Caco-2 (cell line): ENCODE data around the gene TSPAN8. TPM values are rescaled to one million over a fixed set of nuclear protein-coding genes. Genes with fewer than 3 reads are reported as not detected.
"Not testable (repeated sequence)": the region's sequence is repeated elsewhere in the genome, so short reads cannot be mapped to it uniquely, and the experiment has no call there.

Experiments
- BruUV-seq: library from RNA; stranded (reverse); fragments of 400-500 nt; replicated peaks from 2 replicates; lab custom pipeline; 2021; lab: Mats Ljungman, UMichigan
- CTCF ChIA-PET: fragments of 300-600 bp; sonication (Branson Sonifier 250); formaldehyde crosslinking; loops from one replicate; lab custom pipeline; 2022; ENCODE audit warnings: antibody characterized with exemption; lab: Charles Lee
- POLR2A ChIA-PET: fragments of 300-600 bp; sonication (Branson Sonifier 250); formaldehyde crosslinking; loops from one replicate; lab custom pipeline; 2022; ENCODE audit warnings: antibody characterized with exemption; lab: Charles Lee
- DNase-seq, 2 experiments: peaks; one replicate each; pipeline versions ENCODE4 v3.0.0 to v3.0.0-alpha.2; 2020 to 2022
- H3K27me3 ChIP-seq: replicated peaks from 2 replicates; pipeline ENCODE4 v1.6.0; 2011; ENCODE audit warnings: low read length; ENCODE audit not compliant: control insufficient read depth, insufficient read depth
- H3K36me3 ChIP-seq: 2 replicates; pipeline ENCODE4 v1.5.1; 2011; ENCODE audit warnings: low read length; ENCODE audit not compliant: control insufficient read depth, insufficient read depth
- H3K4me1 ChIP-seq: fragments of 250-450 bp; sonication (Bioruptor Pico); 2 replicates; pipeline ENCODE4 v1.5.1; 2020; ENCODE audit warnings: mild to moderate bottlenecking
- H3K4me3 ChIP-seq: 2 replicates; pipeline ENCODE4 v1.5.1; 2011; ENCODE audit warnings: low read depth, mild to moderate bottlenecking, control low read depth, low read length
- H3K9me3 ChIP-seq: fragments of 250-450 bp; sonication (Bioruptor Pico); 2 replicates; pipeline ENCODE4 v1.5.1; 2020; ENCODE audit warnings: mild to moderate bottlenecking, moderate library complexity
- H3K27ac Mint-ChIP-seq: one replicate; pipeline ENCODE4 v1.8.0; 2022; ENCODE audit warnings: mixed read lengths; ENCODE audit not compliant: unreplicated experiment
- H3K27me3 Mint-ChIP-seq: one replicate; pipeline ENCODE4 v1.8.0; 2022; ENCODE audit warnings: mixed read lengths; ENCODE audit not compliant: insufficient read depth, unreplicated experiment
- H3K36me3 Mint-ChIP-seq: one replicate; pipeline ENCODE4 v1.8.0; 2022; ENCODE audit warnings: mild to moderate bottlenecking, mixed read lengths; ENCODE audit not compliant: insufficient read depth, unreplicated experiment
- H3K4me1 Mint-ChIP-seq: one replicate; pipeline ENCODE4 v1.8.0; 2022; ENCODE audit warnings: low read depth, mixed read lengths; ENCODE audit not compliant: unreplicated experiment
- H3K4me3 Mint-ChIP-seq: one replicate; pipeline ENCODE4 v1.8.0; 2022; ENCODE audit warnings: mild to moderate bottlenecking, moderate library complexity, mixed read lengths; ENCODE audit not compliant: unreplicated experiment
- H3K9me3 Mint-ChIP-seq: one replicate; pipeline ENCODE4 v1.8.0; 2022; ENCODE audit warnings: mixed read lengths; ENCODE audit not compliant: unreplicated experiment
- intact Hi-C: fragments of 100-400 bp; cut with micrococcal nuclease; formaldehyde crosslinking; loops from one replicate; pipeline ENCODE4 v1.10.0; 2022; ENCODE audit not compliant: unreplicated experiment
- total RNA-seq: library from RNA; stranded (reverse); gene quantifications from 2 replicates; pipeline ENCODE4 v1.2.3, GENCODE V29; 2022
- TF ChIP-seq, protein P1 (sequence below), 2 experiments: fragments of 200-600 bp in 1 of 2; IDR thresholded peaks; 1 replicate in 1 of 2; 2 replicates in 1 of 2; pipeline versions ENCODE4 v1.5.1 to v1.8.0; 2011 to 2022; ENCODE audit warnings: antibody characterized with exemption in 1 of 2, control low read depth in 1 of 2, inconsistent platforms in 1 of 2, low read depth in 1 of 2, low read length in 1 of 2, mild to moderate bottlenecking in 1 of 2, moderate library complexity in 1 of 2; ENCODE audit not compliant: insufficient read depth in 1 of 2, severe bottlenecking in 1 of 2, unreplicated experiment in 1 of 2

The TSPAN8 gene
- total RNA-seq, 1 experiment from 2014 or later = 86.4 TPM

DNA sequence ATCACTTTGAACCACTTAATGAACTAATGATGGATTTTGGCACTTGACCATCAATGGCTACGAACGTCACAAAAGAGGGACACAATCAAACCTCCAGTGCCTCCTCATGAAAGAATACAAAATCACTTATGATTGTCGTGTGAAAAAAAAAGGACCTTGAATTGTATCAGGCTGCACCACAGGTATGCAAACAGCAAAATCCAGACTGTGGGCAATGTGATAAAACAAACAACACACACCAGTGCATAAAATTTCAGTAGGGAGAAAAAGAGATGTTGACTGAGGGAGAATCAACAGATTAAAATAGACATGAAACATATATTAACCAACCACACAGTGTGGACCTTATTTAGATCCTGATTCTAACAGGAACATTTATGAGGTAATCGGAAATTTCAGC is 2.6 kb downstream of the TSPAN8 start:
- Mint-ChIP-seq H3K4me1 (peaks cover 35% of the 10 kb centered on the region), H3K4me3 (peak overlapping the region; percentile 59), H3K9me3 (peaks cover 26% of the 10 kb centered on the region), H3K27me3 (no peaks in the 10 kb centered on the region), H3K36me3 (peaks cover 25% of the 10 kb centered on the region), H3K27ac (peak overlapping the region; percentile 53)
- DNase-seq = no peak
- ChIA-PET POLR2A (no interaction called here), CTCF (no interaction called here)
- H3K27me3 ChIP-seq = no peaks in the 10 kb centered on the region
- intact Hi-C loops = no loop called here
- BruUV-seq = no TSS peak
- peaks cover 6% of the 10 kb centered on the region for H3K9me3 ChIP-seq
- H3K4me1 ChIP-seq = peaks cover 34% of the 10 kb centered on the region
- no peak overlapping the region for H3K4me3 ChIP-seq
- no peaks in the 10 kb centered on the region for H3K36me3 ChIP-seq
- TF ChIP-seq, protein P1, sequence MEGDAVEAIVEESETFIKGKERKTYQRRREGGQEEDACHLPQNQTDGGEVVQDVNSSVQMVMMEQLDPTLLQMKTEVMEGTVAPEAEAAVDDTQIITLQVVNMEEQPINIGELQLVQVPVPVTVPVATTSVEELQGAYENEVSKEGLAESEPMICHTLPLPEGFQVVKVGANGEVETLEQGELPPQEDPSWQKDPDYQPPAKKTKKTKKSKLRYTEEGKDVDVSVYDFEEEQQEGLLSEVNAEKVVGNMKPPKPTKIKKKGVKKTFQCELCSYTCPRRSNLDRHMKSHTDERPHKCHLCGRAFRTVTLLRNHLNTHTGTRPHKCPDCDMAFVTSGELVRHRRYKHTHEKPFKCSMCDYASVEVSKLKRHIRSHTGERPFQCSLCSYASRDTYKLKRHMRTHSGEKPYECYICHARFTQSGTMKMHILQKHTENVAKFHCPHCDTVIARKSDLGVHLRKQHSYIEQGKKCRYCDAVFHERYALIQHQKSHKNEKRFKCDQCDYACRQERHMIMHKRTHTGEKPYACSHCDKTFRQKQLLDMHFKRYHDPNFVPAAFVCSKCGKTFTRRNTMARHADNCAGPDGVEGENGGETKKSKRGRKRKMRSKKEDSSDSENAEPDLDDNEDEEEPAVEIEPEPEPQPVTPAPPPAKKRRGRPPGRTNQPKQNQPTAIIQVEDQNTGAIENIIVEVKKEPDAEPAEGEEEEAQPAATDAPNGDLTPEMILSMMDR (IDR thresholded peaks at IDR 0.05; ENCODE audit: insufficient read depth in 1 of 2, low read depth in 1 of 2, low read length in 1 of 2, severe bottlenecking in 1 of 2, unreplicated experiment in 1 of 2) = no peak

DNA sequence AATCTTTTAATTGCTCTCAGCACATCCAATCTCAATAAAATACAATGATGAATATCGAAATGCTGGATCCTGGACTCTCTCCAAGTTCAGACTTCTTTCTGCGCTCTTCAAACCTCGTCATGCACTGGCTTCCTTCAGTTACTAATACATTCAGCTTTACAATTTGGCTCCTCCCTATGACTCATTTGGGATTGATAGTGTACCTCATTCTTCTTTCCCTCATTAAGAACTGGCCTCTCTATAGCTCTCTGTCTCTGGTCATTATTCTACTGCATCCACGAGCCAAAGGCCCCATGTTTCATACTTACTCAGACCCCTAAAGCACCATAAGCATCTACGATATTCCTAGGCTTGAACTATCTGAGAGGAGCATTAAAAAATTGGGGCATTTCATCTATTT is 4.9 kb downstream of the TSPAN8 start:
- peaks cover 25% of the 10 kb centered on the region for H3K4me1 ChIP-seq
- intact Hi-C loops = no loop called here
- POLR2A ChIA-PET = no interaction called here
- no peak overlapping the region for H3K27ac Mint-ChIP-seq
- TF ChIP-seq, protein P1 (IDR thresholded peaks at IDR 0.05; ENCODE audit: insufficient read depth in 1 of 2, low read depth in 1 of 2, low read length in 1 of 2, severe bottlenecking in 1 of 2, unreplicated experiment in 1 of 2) = no peak
- CTCF ChIA-PET = no interaction called here
- H3K36me3 Mint-ChIP-seq = peaks cover 29% of the 10 kb centered on the region
- no peak overlapping the region for H3K4me3 ChIP-seq
- no peaks in the 10 kb centered on the region for H3K27me3 ChIP-seq
- no peak for DNase-seq
- H3K4me3 Mint-ChIP-seq = no peak overlapping the region
- no TSS peak for BruUV-seq
- H3K36me3 ChIP-seq = no peaks in the 10 kb centered on the region
- no peaks in the 10 kb centered on the region for H3K27me3 Mint-ChIP-seq
- peaks cover 22% of the 10 kb centered on the region for H3K4me1 Mint-ChIP-seq
- H3K9me3 ChIP-seq = peaks cover 18% of the 10 kb centered on the region
- H3K9me3 Mint-ChIP-seq = peaks cover 36% of the 10 kb centered on the region

DNA sequence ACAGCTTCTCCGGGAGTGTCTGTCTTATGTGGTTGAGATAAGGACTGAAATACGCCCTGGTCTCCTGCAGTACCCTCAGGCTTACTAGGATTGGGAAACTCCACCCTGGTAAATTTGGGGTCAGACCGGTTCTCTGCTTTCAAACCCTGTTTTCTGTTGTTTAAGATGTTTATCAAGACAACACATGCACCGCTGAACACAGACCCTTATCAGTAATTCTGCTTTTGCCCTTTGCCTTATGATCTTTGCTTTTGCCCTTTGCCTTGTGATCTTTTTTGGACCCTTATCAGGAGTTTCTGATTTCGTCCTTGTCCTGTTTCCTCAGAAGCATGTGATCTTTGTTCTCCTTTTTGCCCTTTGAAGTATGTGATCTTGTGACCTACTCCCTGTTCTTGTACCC is 7.8 kb downstream of the TSPAN8 start:
- H3K27ac Mint-ChIP-seq, CTCF ChIA-PET: not testable (repeated sequence)

DNA sequence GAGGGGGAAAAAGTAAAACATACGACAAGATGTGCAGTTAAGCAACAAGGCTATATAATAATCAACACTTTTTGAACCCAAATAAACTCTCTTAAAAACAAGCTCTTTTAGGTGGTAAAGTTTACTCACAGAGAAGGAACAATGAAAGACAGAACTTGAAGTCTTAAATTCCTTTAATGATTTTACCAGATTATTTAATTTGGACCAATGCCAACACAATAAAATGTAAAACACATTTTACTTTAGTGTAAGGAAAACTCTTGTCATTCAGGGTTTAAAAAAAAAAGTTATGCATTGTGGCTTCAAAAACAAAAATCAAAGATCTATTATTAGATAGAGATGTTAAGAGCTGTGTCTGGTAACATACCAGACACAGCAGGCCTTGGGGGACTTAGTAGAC is 13.1 kb downstream of the TSPAN8 start:
- H3K4me1 ChIP-seq = peaks cover 7% of the 10 kb centered on the region
- peaks cover 8% of the 10 kb centered on the region for H3K36me3 Mint-ChIP-seq
- H3K36me3 ChIP-seq = no peaks in the 10 kb centered on the region
- H3K9me3 ChIP-seq = peaks cover 16% of the 10 kb centered on the region
- peaks cover 20% of the 10 kb centered on the region for H3K9me3 Mint-ChIP-seq
- no peaks in the 10 kb centered on the region for H3K27me3 ChIP-seq
- H3K4me1 Mint-ChIP-seq = no peaks in the 10 kb centered on the region
- intact Hi-C loops = no loop called here
- CTCF ChIA-PET = no interaction called here
- H3K27ac Mint-ChIP-seq = no peak overlapping the region
- H3K4me3 Mint-ChIP-seq = no peak overlapping the region
- TF ChIP-seq, protein P1 (IDR thresholded peaks at IDR 0.05; ENCODE audit: insufficient read depth in 1 of 2, low read depth in 1 of 2, low read length in 1 of 2, severe bottlenecking in 1 of 2, unreplicated experiment in 1 of 2) = no peak
- no TSS peak for BruUV-seq
- H3K4me3 ChIP-seq = no peak overlapping the region
- H3K27me3 Mint-ChIP-seq = no peaks in the 10 kb centered on the region
- POLR2A ChIA-PET = no interaction called here
- no peak for DNase-seq

More for the DNA sequence above, 7.8 kb downstream of the TSPAN8 start:
- H3K36me3 ChIP-seq, H3K4me3 Mint-ChIP-seq, POLR2A ChIA-PET, BruUV-seq, H3K27me3 Mint-ChIP-seq, H3K4me3 ChIP-seq, H3K27me3 ChIP-seq, intact Hi-C loops: not testable (repeated sequence)
- peaks cover 38% of the 10 kb centered on the region for H3K9me3 Mint-ChIP-seq
- DNase-seq = peak; percentile 57 to 68
- H3K4me1 Mint-ChIP-seq = peaks cover 11% of the 10 kb centered on the region
- peaks cover 25% of the 10 kb centered on the region for H3K4me1 ChIP-seq
- peaks cover 21% of the 10 kb centered on the region for H3K36me3 Mint-ChIP-seq
- H3K9me3 ChIP-seq = peaks cover 22% of the 10 kb centered on the region
